ENCODE data around the gene USP22. TPM values are rescaled to one million over a fixed set of nuclear protein-coding genes. Genes with fewer than 3 reads are reported as not detected.
A peak's percentile ranks its signal among the peaks of the same experiment; 100 is the strongest.

Gene USP22
- total and polyA plus RNA-seq, 2 of the 13 experiments (the other 11 are each of a cell fraction or from before 2014, with no cell fraction given), result 98.0 to 130 TPM

GRCh38 chr17:20992987-20993862, 49.6 kb downstream of the USP22 start (continued):
- no peak for TF ChIP-seq AHR (CRISPR knock-in tag; IDR thresholded peaks at IDR 0.05)
- TF ChIP-seq CHD4 (IDR thresholded peaks at IDR 0.05; ENCODE audit: borderline replicate concordance, low read length), result no peak

- Histone ChIP-seq H3K36me3 (replicated peaks in 1 of 2; ENCODE audit: control insufficient read depth in 1 of 2, insufficient read depth in 2 of 2, low read length in 2 of 2) (no peaks in the 10 kb centered on the region), H3K27me3 (ENCODE audit: control insufficient read depth in 1 of 2, insufficient read depth in 2 of 2, low read length in 2 of 2) (no peaks in the 10 kb centered on the region), H3K9ac (ENCODE audit: insufficient read depth, low read depth, low read length) (no peak overlapping the region), H3K27ac (ENCODE audit: extremely low read length, insufficient read depth, low read length) (no peak overlapping the region), H3K4me2 (ENCODE audit: low read depth, low read length) (no peak overlapping the region; the same call in 1 of the 2 replicates), H2AFZ (ENCODE audit: low read length) (no peak overlapping the region), H3K4me1 (ENCODE audit: insufficient read depth, low read length) (peaks cover 33% of the 10 kb centered on the region), H4K20me1 (ENCODE audit: insufficient read depth, low read length) (peaks cover 4% of the 10 kb centered on the region; the same call in 1 of the 2 replicates), H3K79me2 (ENCODE audit: insufficient read depth, low read length) (no peaks in the 10 kb centered on the region), H3K9me3 (ENCODE audit: low read length) (no peaks in the 10 kb centered on the region), H3K4me3 (replicated peaks in 1 of 3; ENCODE audit: insufficient read depth in 1 of 3, low read depth in 2 of 3, low read length in 3 of 3) (no peak overlapping the region)
- ChIA-PET CTCF (ENCODE audit: low intra/inter-chr PET ratio, low total read pairs) (interaction anchor here (1.2 kb wide), 1 partner anchor 48 kb away, joined by 11 read pairs; no protein-coding TSS in a partner anchor), POLR2A (interaction anchor here (1.0 kb wide), 1 partner anchor 51 kb away, joined by 3 read pairs; the partner anchor contains the start of gene USP22)
- FAIRE-seq, result no peak
- in situ Hi-C loops (cut with HindIII; ENCODE audit: extremely low pct_ligation_motif_present, low pct_unique_long_range_greater_than_20kb) (no loop called here), intact Hi-C loops (cut with micrococcal nuclease; ENCODE audit: unreplicated experiment) (loop anchor here (5.0 kb wide), 1 partner anchor 125 kb away; no protein-coding TSS in a partner anchor)
- no peak for ATAC-seq
- TF ChIP-seq ZNF768 (CRISPR knock-in tag; IDR thresholded peaks at IDR 0.05) (peak; percentile 24; the same call in 1 of the 2 replicates), PCBP2 (optimal IDR thresholded peaks at IDR 0.05; ENCODE audit: low read depth, low read length, poor library complexity, severe bottlenecking) (no peak), KLF12 (CRISPR knock-in tag; IDR thresholded peaks at IDR 0.05; ENCODE audit: borderline replicate concordance) (no peak), BRF2 (CRISPR knock-in tag; IDR thresholded peaks at IDR 0.05) (no peak), ZNF530 (CRISPR knock-in tag; IDR thresholded peaks at IDR 0.05; ENCODE audit: low read depth) (no peak), ZNF281 (CRISPR knock-in tag; IDR thresholded peaks at IDR 0.05; ENCODE audit: borderline replicate concordance) (no peak), PITX1 (CRISPR knock-in tag; IDR thresholded peaks at IDR 0.05) (no peak), ZNF564 (CRISPR knock-in tag; IDR thresholded peaks at IDR 0.05) (no peak), ZNF510 (CRISPR knock-in tag; IDR thresholded peaks at IDR 0.05; ENCODE audit: low read depth) (no peak)
- no peak for DNase-seq (ENCODE audit: low spot score)
- BruUV-seq (replicated peaks), result no TSS peak
- WGBS (ENCODE audit: low lambda C conversion rate), result 46% methylated on average over 5 of the region's 12 CpGs
Measured at GRCh38 chr17:20992416-20992815, 50.4 kb downstream of the USP22 start.
